GM18909 (cell line): ENCODE measurements around the gene HOXC6.
"Not testable (repeated sequence)": the region's sequence is repeated elsewhere in the genome, so short reads cannot be mapped to it uniquely, and the experiment has no call there.

Source experiments
- ATAC-seq: cut with Tn5 transposase; IDR thresholded peaks from one replicate; pipeline ENCODE4 v1.9.1; 2021; ENCODE audit warnings: mild to moderate bottlenecking; ENCODE audit not compliant: unreplicated experiment, poor library complexity

HOXC6 gene

GRCh38 chr12:54038284-54038870 is 10.1 kb downstream of the HOXC6 start:
- ATAC-seq, result no peak

GRCh38 chr12:54038871-54039414 is 10.7 kb downstream of the HOXC6 start:
- ATAC-seq, result no peak

GRCh38 chr12:54039417-54040147 is 11.3 kb downstream of the HOXC6 start:
- ATAC-seq, result no peak

- no peak for ATAC-seq
Measured at GRCh38 chr12:54040148-54040494, 11.9 kb downstream of the HOXC6 start.

GRCh38 chr12:54040648-54041047 is 12.4 kb downstream of the HOXC6 start:
- no peak for ATAC-seq

GRCh38 chr12:54041097-54041690 is 13.0 kb downstream of the HOXC6 start:
- ATAC-seq, result no peak

- not testable (repeated sequence) for ATAC-seq
Measured at GRCh38 chr12:54042033-54042432, 13.8 kb downstream of the HOXC6 start.

- ATAC-seq, result no peak
Measured at GRCh38 chr12:54042970-54043853, 15.0 kb downstream of the HOXC6 start.

GRCh38 chr12:54044425-54045103 is 16.3 kb downstream of the HOXC6 start:
- no peak for ATAC-seq

- no peak for ATAC-seq
Measured at GRCh38 chr12:54045401-54045800, 17.2 kb downstream of the HOXC6 start.

GRCh38 chr12:54045868-54046521 is 17.8 kb downstream of the HOXC6 start:
- no peak for ATAC-seq

GRCh38 chr12:54046809-54047159 is 18.5 kb downstream of the HOXC6 start:
- no peak for ATAC-seq

GRCh38 chr12:54047160-54047963 is 19.1 kb downstream of the HOXC6 start:
- no peak for ATAC-seq

- ATAC-seq, result no peak
Measured at GRCh38 chr12:54047964-54048303, 19.7 kb downstream of the HOXC6 start.

- no peak for ATAC-seq
Measured at GRCh38 chr12:54048406-54049093, 20.3 kb downstream of the HOXC6 start.

- ATAC-seq, result no peak
Measured at GRCh38 chr12:54049108-54049507, 20.9 kb downstream of the HOXC6 start.

GRCh38 chr12:54050482-54050810 is 22.2 kb downstream of the HOXC6 start:
- ATAC-seq, result no peak

GRCh38 chr12:54051026-54051842 is 23.0 kb downstream of the HOXC6 start:
- ATAC-seq, result no peak
